Type B pancreatic cell (in vitro differentiated cells): Measurements from ENCODE around the gene ADARB1. TPM values are rescaled to one million over a fixed set of nuclear protein-coding genes. Genes with fewer than 3 reads are reported as not detected.

Experiments
- DNase-seq: peaks from one replicate; pipeline ENCODE4 v3.0.0; 2021; ENCODE audit warnings: mixed read lengths; ENCODE audit not compliant: unreplicated experiment; ENCODE audit errors: extremely low spot score
- H3K27ac Mint-ChIP-seq: 2 replicates; pipeline ENCODE4 v1.8.0; 2021; ENCODE audit warnings: mild to moderate bottlenecking, mixed read lengths
- H3K27me3 Mint-ChIP-seq: 2 replicates; pipeline ENCODE4 v1.8.0; 2021; ENCODE audit warnings: mixed read lengths
- H3K36me3 Mint-ChIP-seq: 2 replicates; pipeline ENCODE4 v1.8.0; 2021; ENCODE audit warnings: mixed read lengths
- H3K4me1 Mint-ChIP-seq: one replicate; pipeline ENCODE4 v1.8.0; 2021; ENCODE audit warnings: mixed read lengths; ENCODE audit not compliant: unreplicated experiment
- H3K4me3 Mint-ChIP-seq: 2 replicates; pipeline ENCODE4 v1.8.0; 2021; ENCODE audit warnings: mild to moderate bottlenecking, mixed read lengths
- H3K9me3 Mint-ChIP-seq: 2 replicates; pipeline ENCODE4 v1.8.0; 2021; ENCODE audit warnings: mixed read lengths
- total RNA-seq: library from RNA; stranded (reverse); gene quantifications from 2 replicates; pipeline ENCODE4 v1.2.1, GENCODE V29; 2021; ENCODE audit warnings: low replicate concordance
- TF ChIP-seq, protein P1 (sequence below): fragments of 200-600 bp; sonication (generic); conservative IDR thresholded peaks from 2 replicates; pipeline ENCODE4 v1.5.0; 2021; ENCODE audit warnings: antibody characterized with exemption, mild to moderate bottlenecking

Gene ADARB1
- total RNA-seq, 1 donor from 2014 or later, result 20.7 TPM

DNA sequence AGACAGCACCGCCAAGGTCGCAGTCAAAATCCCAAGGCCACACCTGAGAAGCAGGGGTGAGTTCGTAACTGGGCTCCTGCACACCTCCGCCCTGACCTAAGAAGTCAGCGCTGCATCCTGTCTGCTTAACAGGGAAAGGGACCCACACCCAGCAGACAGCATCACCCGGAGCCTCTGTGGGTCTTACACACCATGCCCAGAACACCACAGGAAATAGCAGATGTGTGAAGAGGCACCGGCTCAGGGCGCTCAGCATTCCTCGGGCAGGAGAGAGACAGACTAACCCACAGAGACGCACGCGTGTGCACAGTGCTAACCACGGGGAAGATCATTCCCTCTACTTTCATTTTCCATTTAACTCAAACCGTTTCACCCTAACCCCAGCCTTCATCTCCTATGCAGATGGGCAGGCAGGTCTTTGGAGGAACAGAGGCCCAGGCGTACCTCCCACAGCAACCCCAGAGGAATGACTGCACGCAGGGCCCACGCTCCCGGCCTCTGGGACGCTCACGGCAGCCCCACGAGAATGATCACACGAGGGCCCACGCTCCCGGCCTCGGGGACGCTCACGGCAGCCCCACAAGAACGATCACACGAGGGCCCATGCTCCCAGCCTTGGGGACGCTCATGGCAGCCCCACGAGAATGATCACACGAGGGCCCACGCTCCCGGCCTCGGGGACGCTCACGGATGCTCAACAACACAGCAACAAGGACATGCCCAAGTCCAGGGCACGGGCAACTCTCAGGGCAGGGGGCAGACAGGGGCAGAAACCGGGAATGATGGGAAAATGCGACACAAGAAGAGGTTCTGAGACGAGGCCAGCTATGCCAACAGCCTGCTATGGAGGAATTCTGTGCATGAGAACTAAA lies 192.4 kb downstream of the ADARB1 start:
- DNase-seq, result peak; percentile 57
- H3K27me3 Mint-ChIP-seq, result no peaks in the 10 kb centered on the region
- H3K4me1 Mint-ChIP-seq, result no peaks in the 10 kb centered on the region
- peaks cover 11% of the 10 kb centered on the region for H3K36me3 Mint-ChIP-seq
- no peak overlapping the region for H3K27ac Mint-ChIP-seq
- no peak overlapping the region for H3K4me3 Mint-ChIP-seq
- TF ChIP-seq, protein P1, sequence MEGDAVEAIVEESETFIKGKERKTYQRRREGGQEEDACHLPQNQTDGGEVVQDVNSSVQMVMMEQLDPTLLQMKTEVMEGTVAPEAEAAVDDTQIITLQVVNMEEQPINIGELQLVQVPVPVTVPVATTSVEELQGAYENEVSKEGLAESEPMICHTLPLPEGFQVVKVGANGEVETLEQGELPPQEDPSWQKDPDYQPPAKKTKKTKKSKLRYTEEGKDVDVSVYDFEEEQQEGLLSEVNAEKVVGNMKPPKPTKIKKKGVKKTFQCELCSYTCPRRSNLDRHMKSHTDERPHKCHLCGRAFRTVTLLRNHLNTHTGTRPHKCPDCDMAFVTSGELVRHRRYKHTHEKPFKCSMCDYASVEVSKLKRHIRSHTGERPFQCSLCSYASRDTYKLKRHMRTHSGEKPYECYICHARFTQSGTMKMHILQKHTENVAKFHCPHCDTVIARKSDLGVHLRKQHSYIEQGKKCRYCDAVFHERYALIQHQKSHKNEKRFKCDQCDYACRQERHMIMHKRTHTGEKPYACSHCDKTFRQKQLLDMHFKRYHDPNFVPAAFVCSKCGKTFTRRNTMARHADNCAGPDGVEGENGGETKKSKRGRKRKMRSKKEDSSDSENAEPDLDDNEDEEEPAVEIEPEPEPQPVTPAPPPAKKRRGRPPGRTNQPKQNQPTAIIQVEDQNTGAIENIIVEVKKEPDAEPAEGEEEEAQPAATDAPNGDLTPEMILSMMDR, result no peak
- H3K9me3 Mint-ChIP-seq, result no peaks in the 10 kb centered on the region

DNA sequence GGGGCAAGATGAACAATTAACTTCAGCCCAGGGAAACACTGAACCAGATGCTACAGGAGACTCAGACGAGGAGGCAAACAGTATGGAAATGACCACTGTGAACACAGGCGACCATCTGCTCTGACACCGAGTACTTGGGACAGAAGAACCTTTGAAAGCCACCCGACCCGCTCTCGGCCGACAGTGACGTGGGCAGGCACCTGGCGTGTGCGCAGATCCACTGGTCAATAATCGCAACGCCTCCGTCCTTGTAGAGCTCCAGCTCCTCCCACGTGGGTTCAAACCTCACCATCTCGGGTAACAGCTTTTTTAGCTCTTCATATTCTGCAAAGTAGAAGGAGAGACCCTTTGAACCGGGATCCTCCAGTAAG lies 193.0 kb downstream of the ADARB1 start:
- Mint-ChIP-seq H3K9me3 (no peaks in the 10 kb centered on the region), H3K36me3 (peaks cover 11% of the 10 kb centered on the region), H3K4me3 (no peak overlapping the region), H3K4me1 (no peaks in the 10 kb centered on the region), H3K27ac (no peak overlapping the region), H3K27me3 (no peaks in the 10 kb centered on the region)
- TF ChIP-seq, protein P1, result no peak
- peak; percentile 47 for DNase-seq

DNA sequence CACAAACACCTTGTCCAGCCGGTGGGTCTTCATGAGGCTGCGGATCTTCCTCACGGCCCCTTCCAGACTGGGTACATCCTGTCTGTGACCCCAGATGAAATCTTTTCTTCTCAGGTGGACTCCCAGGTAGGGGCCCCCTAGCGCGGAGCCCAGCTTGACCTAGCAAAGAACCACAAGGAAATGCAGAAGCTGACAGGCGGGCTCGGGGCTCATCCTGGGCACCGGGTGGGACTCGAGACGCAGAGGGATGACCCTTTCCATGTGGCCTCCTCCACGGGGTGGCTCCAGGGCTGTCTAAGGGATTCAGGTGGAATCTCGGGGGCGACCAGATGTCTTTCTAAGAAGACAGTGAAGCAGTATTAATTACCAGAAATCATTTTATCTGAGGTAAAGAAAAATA lies 195.5 kb downstream of the ADARB1 start:
- peak; percentile 66 for DNase-seq
- Mint-ChIP-seq H3K9me3 (no peaks in the 10 kb centered on the region), H3K4me1 (no peaks in the 10 kb centered on the region), H3K27me3 (no peaks in the 10 kb centered on the region), H3K36me3 (peaks cover 6% of the 10 kb centered on the region), H3K4me3 (no peak overlapping the region), H3K27ac (no peak overlapping the region)
- TF ChIP-seq, protein P1, result no peak

DNA sequence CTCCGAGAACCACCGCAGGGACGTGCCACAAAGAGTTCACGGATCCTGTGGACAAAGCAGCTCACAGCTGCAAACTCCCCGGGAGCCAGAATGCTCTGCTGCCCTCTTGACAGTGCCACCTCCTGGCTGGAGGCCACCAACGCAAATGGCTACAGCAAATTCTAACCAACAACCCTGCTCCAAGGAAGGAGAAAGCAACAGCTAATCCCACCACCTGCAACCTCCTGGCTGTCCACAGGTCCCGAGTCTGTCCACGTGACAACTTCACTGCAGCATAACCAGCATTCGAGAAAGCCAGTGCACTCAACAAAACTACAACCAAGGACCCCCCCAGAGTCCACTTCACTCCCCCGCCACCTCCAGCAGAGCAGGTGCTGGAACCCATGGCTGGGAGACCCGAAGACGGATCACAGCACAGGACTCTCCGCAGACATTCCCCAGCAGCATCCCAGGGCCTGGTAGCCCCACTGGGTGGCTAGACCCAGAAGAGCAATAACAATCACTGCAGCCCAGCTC lies 196.0 kb downstream of the ADARB1 start:
- peak; percentile 50 for DNase-seq
- peaks cover 6% of the 10 kb centered on the region for H3K36me3 Mint-ChIP-seq
- no peaks in the 10 kb centered on the region for H3K9me3 Mint-ChIP-seq
- TF ChIP-seq, protein P1, result peak; percentile 20
- no peak overlapping the region for H3K27ac Mint-ChIP-seq
- no peaks in the 10 kb centered on the region for H3K4me1 Mint-ChIP-seq
- no peaks in the 10 kb centered on the region for H3K27me3 Mint-ChIP-seq
- H3K4me3 Mint-ChIP-seq, result no peak overlapping the region

Other genes starting within 250 kb of the ADARB1 start
- gene PTTG1IP, start 200.9 kb upstream of the ADARB1 start, total RNA-seq, result 168 and 195 TPM in 2 replicates
- gene ITGB2, start 153.7 kb upstream of the ADARB1 start, total RNA-seq, result 0.36 and 0.80 TPM in 2 replicates
- gene SLX9, start 134.6 kb upstream of the ADARB1 start, total RNA-seq, result 25.6 and 33.3 TPM in 2 replicates
- 42.5 and 52.8 TPM in 2 replicates for gene POFUT2, start 213.3 kb downstream of the ADARB1 start, total RNA-seq